HG03045 (cell line): ENCODE results near the gene PLEKHG5.
"Not testable (repeated sequence)": the region's sequence is repeated elsewhere in the genome, so short reads cannot be mapped to it uniquely, and the experiment has no call there.

Experiments
- ATAC-seq: cut with Tn5 transposase; IDR thresholded peaks from one replicate; pipeline ENCODE4 v1.9.1; 2021; ENCODE audit warnings: mild to moderate bottlenecking, moderate library complexity; ENCODE audit not compliant: unreplicated experiment

The PLEKHG5 gene

DNA sequence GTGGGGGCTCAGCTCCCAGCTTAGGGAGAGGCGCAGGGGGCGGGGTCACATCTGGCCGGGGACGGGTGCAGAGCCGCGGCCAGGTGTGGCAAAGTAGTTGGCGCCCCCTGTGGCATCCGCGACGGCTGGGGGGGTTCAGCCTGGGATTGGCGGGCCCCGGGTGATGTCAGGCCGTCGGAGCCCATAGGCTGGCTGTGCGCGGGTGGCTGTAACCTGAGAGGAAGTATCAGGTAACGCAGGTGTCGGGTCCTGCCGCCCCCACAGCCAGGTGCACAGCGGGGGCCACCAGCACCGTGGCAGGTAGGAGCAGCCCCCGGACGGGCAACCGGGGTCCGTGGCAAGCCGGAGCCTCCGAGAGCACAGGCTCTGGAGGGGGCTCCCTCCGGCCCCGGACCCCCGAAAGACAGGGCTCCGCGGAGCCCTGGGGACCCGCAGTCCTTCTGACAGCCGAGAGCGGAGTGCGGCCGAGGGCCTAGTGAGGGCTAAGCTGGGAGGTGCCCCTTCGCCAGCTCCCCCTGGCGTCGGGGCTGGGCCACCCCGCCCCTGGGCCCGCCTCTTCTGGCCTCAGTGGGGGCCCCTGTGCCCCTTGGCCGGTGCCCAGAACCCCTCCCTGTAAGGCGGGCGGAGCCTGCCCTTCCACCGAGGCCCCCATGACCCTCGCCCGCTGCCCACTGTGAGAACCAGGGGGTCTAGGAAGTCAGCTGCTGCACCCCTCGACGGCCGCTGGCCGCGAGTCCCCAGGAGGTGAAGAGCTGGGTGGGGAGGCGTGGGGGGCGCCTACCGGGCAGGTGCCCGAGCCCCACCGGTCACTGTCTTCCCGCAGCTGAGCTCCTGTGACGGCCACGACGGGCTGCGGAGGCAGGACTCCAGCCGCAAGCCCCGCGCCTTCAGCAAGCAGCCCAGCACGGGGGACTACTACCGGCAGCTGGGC, 43.4 kb downstream of the PLEKHG5 start:
- no peak for ATAC-seq

DNA sequence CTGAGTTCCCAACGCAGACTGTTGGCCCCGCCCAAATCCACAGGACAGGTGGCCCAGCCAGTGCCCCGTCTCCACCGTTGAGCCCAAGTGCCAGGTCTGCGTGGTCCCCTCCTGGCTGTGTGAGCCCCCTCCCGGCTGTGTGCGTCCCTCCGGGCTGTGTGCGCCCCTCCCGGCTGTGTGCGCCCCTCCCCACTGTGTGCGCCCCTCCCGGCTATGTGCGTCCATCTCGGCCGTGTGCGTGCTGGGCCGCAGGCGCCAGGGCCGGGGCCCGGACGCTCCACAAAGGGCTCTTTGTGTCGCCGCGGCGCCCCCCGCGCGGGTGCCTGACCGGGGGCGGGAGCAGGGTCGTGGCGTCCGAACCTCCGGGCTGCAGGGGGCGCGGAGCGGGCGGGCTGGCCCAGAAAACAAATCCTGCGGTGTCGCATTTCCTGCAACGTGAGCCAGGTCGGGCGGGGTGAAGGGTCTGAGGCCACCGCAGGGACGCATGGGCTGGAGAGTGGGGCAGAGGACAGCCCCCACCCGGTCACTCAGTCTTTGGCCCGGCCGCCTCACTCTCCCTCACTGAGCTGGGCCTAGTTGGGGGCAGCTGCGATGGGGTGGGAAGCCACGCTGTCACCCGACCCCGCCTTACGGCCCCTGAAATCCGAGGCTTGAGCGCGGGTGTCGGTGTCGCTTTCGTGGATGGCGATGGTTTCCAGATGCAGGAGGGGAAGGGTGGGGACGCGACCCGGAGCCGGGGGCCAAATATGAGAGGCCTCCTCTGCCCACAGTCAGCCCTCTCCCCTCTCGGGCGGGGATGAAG, 44.2 kb downstream of the PLEKHG5 start:
- ATAC-seq = no peak

DNA sequence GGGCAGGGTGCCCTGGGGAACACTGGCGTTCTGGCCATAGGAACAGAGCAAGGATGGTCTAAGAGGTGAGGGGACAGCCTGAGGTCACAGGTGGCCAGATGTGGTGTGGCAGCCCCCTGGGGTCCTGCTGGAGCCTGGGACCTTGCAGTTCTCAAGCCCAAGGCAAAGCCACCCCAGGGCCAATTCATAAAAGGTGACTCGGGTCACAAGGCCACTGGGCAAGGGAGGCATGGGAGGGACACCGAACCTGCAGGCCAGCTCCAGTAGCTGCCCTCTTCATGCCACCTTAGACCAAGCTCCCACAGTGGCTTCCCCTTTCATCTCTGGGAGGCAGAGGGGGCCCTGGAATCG, 44.8 kb downstream of the PLEKHG5 start:
- ATAC-seq = no peak

DNA sequence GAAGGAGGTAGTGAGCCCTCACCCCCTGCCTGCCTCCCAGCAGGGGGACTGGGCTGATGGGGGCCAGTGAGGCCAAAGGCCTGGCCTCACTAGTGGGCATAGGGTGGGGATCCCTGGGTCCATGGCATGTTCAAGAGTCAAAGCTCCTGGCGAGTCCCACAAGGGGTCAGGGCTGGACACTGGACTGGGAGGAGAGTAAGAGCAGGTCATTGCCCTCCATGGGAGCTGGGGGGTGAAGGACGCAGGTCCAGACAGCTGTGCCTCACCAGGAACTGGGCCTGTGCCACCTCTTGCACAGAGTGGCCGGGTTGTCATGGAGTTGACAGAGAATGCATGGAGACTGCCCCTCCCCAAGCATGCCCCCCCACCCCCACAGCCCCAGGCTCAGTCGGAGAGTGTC, 45.5 kb downstream of the PLEKHG5 start:
- not testable (repeated sequence) for ATAC-seq

DNA sequence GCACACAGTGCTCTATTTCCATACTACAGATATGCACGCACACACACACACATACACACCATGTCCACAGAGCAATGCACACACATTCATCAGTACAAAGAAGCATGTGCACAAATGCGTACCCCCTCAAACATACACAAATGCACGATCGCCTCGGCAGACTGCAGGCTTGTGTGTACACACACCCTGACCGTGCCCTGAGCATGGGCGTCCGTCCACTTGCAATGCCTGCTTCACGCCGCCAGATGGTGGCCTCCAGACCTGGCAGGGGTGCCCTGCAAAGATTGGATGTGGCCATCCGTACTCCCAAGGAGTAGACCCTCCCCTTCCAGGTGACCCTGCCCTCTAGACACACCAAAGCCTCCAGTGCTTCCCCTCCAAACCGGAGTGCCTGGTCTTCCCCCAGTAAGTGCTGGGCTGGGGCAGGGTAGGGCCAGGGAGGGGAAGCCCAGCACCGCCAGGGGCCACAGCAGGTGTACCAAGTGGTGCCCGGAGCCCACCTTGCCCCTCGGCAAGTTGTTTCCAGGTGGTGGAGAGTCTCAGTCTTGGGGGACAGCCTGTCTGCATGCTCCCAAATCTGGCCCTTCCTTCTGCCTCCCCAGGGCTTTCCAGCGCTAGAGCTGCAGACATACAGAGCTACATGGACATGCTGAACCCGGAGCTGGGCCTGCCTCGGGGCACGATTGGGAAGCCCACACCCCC, 46.3 kb downstream of the PLEKHG5 start:
- no peak for ATAC-seq

DNA sequence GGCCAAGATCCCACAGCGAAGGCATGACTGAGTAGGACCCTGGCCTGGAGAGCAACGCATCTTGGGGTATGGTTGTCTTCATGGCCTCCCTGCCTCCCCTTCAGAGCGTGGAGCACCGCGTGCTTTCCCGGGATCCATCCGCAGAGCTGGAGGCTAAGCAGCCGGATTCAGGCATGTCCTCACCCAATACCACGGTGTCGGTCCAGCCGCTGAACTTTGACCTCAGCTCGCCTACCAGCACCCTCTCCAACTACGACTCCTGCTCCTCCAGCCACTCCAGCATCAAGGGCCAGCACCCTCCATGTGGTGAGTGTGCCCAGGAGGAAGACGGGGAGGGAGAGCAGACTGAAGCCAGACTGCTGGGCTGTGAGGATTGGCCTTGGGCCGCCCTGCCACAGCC, 47.1 kb downstream of the PLEKHG5 start:
- ATAC-seq = no peak

DNA sequence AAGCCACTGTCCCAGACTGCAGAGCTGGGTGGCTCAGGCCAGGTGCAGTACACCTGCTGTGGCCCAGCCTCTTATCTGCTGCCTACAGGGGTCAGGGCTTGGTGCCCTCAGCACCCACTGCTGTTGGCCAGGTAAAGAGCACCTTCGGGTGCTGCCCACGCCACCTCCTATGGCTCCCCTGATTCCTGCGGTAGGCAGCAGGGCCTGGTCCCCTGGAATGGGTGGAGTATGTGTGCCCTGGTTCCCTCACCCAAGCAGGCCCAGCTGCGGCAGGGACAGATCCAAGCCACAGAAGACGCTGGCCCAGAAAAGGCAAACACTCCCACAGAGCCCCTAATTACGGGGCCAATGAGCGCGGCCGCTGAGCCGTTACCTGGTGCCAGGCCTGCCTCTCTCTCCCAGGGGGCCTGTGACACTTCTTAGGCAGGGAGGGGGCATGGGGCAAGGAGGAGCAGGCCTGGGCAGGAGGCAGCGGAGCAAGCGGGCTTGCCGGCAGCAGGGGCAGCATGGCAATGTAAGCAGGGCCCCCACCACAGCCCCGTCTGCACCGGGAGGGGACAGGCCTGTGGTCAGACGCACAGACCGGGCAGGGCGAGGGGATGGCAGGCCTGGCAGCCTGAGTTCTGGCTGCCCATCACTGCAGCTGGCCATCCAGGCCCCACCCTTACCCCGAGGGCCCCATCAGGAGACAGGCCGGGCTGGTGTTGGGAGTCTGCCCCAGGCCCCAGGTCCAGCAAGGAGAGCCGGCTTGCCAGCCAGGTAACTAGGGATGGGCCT, 47.9 kb downstream of the PLEKHG5 start:
- no peak for ATAC-seq

DNA sequence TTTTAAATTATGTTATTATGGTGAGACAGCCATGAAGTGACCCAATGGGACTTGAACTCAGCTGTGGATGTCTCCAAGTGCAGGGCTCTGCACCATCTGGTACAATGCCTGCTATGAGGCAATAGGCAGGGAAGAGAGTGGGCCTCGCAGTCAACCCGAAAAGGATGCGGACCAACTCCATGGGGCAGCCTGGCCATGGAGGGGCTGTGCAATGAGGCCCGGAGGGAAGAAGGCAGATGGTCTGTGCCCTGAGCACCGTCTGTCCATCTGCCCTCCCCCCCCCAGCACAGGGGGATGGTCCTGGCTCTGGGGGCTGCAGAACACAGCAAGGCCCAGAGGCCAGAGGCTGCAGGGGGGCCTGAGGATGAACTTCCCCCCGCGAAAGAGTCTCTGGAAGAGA, 49.9 kb downstream of the PLEKHG5 start:
- no peak for ATAC-seq

DNA sequence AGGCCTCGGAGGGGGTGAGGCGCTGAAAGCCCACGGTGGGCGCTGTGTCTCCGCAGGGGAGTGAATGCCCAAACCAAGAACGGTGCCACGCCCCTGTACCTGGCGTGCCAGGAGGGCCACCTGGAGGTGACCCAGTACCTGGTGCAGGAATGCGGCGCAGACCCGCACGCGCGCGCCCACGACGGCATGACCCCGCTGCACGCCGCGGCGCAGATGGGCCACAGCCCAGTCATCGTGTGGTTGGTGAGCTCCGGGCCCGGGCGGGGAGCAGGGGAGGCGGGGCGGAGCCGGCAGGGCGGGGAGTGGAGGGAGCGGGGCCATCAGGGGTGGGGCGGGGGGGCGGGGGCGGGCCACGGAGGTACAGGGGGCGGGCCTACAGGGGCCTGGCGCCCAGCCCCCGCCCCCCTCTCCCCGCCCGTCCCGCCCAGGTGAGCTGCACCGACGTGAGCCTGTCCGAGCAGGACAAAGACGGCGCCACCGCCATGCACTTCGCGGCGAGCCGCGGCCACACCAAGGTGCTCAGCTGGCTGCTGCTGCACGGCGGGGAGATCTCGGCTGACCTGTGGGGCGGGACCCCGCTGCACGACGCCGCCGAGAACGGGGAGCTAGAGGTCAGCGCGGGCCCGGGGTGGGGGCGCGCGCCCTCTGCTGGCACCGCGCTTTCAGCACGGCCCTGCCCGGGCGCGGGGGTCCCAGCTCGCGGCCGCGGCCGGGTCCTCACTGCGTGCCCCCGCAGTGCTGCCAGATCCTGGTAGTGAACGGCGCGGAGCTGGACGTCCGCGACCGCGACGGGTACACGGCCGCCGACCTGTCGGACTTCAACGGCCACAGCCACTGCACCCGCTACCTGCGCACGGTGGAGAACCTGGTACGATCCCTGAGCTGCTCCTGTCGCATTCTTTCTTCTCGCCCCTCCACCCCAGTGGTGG, 51.0 kb downstream of the PLEKHG5 start:
- no peak for ATAC-seq

DNA sequence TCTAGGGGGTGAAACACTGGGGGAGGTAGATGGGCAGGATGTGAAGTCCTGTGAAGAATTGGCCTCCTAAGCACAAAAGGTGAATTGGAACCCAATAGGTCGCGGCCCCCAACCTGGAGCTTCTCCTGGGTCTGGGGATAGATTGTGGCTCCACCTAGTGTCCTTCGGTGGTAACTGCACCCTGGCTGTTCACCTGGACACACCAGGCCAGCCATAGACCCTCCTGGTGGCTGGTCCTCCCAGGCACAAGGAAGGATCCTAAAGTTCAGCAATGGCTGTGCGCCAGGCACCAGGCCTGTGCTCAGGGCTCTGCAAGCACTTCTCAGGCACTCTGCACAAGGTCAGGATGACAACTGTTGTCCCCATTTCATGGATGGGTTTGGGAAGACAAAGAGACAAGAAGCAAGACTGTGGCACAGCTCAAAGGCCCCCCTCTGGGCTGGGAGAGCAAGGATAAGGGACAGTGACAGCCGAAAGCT, 53.4 kb downstream of the PLEKHG5 start:
- ATAC-seq = no peak

DNA sequence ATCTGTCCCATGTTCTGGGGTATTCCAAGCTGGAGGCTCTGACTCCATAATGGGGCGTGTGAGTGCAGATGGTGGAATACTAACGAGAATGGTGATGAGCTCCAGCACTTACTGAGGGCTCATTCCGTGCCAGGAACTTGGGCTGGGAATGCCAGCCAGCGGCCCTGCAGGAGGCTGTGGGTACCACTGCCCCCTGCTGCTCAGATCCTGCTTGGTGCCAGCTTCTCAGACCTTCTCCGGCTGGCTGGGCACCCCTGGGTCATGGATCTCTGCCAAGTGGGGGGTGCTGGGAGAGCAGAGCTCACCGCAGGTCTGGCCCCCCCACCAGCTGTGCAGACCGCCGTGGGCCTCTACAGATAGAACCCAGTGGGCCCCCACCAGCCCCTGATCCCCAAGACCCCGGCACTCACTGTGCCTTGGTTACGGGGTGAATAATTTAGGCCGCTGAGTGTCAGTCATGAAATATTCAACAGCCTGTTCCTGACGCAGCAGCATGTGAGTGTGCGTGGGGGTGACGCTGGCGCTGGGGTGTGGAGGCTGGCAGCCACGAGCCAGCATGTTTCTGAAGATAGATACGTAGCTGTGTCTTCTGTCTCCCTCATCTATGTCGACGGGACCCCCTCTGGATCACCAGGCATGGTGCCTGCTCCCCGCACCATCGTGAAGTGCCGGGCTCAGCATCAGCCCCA, 54.3 kb downstream of the PLEKHG5 start:
- not testable (repeated sequence) for ATAC-seq

DNA sequence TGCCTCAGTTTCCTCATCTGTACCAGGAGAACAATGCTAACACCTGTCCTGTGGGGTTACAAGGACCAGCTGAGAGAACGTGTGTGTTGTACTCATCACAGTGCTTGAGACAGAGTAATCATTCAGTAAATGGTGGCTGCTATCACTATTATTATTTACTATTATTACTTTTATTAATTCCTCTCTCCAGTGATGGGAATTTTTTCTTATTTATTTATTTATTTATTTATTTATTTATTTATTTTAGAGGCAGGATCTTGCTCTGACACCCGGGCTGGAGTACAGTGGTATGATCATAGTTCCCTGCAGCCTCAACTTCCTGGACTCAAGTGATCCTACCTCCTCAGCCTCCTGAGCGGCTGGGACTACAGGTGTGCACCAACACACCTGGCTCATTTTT, 55.2 kb downstream of the PLEKHG5 start:
- not testable (repeated sequence) for ATAC-seq

DNA sequence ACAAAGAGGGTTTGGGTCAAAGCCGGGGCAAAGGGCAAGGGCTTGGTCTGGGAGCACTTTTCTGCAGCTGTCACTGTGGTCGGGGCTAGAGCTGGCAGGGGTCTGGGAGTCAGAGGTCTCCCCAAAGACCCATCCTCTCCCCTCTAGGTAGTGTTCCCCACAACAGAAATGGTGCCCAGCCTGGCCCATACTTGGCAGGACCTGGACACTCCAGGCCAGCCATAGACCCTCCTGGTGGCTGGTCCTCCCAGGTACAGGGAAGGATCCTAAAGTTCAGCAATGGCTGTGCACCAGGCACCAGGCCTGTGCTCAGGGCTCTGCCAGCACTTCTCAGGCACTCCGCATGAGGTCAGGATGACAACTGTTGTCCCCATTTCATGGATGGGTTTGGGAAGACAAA, 55.9 kb downstream of the PLEKHG5 start:
- no peak for ATAC-seq

DNA sequence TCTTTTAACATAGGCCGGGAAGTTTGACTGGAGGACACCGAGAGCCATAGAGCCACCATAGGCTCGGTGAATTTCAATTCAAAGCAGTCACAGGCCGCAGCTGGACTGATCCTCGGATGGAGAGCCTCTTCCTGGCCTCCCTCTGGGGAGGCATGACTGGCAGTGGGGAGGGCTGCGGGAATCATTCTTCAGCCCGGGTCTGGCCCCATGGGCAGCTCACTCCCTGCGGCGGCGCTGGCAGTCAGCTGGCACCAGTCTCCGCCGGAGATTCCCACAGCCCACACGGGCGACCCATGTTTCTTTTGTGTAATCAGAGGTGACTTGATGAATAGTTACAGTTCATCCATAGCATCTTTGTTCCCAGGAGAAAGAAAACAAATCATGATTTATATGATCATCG, 56.3 kb downstream of the PLEKHG5 start:
- no peak for ATAC-seq

DNA sequence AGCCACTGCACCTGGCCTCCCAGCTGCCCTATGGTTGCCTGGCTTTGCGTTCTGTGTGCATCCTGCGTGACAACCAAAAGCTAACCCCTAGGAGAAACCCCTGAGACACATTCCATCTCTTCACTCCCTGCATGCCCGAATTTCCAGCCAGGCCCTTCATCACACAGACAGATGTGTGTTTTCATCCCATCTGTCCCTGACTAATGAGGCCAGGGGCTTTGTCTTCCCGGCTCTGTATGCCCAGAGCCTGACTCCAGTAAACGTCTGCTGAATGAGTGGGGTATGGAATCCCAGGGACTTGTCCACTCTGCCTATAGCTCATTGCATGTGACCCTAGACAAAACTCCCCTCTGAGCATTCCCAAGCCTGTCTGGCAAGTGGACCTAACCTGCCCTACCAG, 57.3 kb downstream of the PLEKHG5 start:
- ATAC-seq = no peak

DNA sequence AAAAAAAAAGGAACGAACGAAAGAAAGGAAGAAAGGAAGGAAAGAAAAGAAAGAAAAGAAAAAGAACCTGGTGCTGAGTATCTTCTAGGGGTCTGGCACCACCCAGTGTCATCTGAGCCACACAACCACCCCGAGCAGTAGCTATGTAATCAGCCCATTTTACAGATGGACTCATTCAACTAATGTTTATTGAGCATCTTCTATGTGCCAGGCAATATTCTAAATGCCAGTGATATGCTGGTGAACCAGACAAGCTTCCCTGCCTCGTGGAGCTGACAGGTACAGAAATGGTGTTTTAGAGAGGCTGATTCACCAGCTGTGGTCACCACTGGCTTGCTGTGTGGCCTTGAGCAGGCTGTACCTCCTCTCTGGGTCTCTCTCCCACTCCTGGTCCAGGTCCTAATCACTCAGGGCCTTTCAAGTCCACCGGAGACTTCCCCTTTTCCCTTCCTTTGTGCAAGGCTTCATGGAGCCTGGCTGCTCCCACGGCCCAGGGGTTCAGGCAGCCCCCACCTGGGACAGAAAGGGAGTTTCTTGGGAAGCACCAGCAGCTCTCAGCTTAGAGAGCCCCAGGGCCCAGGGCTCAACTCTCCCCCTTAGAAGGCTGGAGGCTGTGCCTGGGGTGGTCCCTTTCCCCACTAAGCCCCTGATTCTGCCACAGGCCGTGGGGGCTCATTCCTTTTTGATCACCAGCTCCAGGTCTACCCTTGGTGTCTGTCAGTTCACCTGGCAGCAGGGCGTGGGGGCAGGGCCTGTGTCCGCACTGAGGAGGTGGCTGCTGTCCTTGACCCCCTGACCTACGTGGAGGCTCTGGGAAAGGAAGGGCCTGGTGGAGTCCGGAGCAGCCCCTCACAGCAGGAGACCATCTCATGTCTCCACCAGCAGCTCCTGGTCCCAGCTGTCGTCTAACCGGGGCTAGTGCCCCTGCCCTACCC, 59.6 kb downstream of the PLEKHG5 start:
- ATAC-seq = not testable (repeated sequence)

DNA sequence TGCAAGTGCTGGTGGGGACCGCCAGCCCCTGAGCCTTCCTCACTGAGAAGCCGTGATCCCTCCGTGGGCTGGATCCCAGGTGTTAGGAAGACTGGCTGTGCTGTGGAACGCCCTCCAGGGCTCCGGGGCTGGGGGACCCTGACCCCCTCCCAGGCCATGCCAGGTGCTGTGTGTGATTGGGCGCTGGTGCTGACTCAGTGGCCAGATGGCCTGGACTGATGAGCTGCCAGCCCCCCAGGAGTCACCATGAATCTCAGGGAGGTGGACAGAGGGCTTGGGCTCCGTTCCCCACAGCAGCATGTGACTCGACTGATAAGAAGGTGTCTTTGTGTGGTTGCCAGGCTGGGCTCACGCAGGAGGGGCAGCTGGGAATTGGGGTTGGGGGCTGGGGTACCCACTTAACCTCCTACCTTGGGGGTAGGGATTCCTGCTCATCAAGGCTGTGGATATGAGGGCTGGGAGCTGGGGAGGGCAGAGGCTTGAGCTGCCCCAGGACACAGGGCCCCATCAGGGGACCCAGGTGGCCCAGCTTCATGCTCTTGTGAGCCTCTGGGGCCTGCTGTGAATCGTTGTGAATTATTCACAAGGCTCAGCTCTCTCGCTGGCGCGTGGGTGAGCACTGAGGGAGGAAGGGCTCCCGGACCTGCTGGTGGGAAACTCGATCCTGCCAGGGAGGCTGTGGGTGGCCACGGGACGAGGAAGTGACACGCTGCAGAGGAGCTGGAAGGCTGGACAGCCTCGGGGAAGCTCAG, 61.6 kb downstream of the PLEKHG5 start:
- ATAC-seq = not testable (repeated sequence)
